ENCODE results near the gene DNAJA3.

Gene DNAJA3

GRCh38 chr16:4407543-4408322, 17.9 kb upstream of the DNAJA3 start:
- no peak for DNase-seq (ENCODE audit: low read depth in 2 of 2)

- no peak for DNase-seq (ENCODE audit: low read depth in 2 of 2)
These were observed 17.4 kb upstream of the DNAJA3 start for GRCh38 chr16:4408323-4408690.

GRCh38 chr16:4409081-4409932, 16.4 kb upstream of the DNAJA3 start:
- DNase-seq (ENCODE audit: low read depth in 2 of 2), result no peak

GRCh38 chr16:4410335-4411075, 15.2 kb upstream of the DNAJA3 start:
- peak; percentile 71 to 75 for DNase-seq (ENCODE audit: low read depth in 2 of 2)

- DNase-seq (ENCODE audit: low read depth in 2 of 2), result no peak
These were observed 14.0 kb upstream of the DNAJA3 start for GRCh38 chr16:4411684-4412083.

GRCh38 chr16:4412159-4412558, 13.5 kb upstream of the DNAJA3 start:
- DNase-seq (ENCODE audit: low read depth in 2 of 2), result no peak

GRCh38 chr16:4412854-4413253, 12.8 kb upstream of the DNAJA3 start:
- DNase-seq (ENCODE audit: low read depth in 2 of 2), result no peak

GRCh38 chr16:4414187-4414917, 11.3 kb upstream of the DNAJA3 start:
- no peak for DNase-seq (ENCODE audit: low read depth in 2 of 2)

- no peak for DNase-seq (ENCODE audit: low read depth in 2 of 2)
These were observed 10.0 kb upstream of the DNAJA3 start for GRCh38 chr16:4415538-4416199.

- peak; percentile 53 to 57 for DNase-seq (ENCODE audit: low read depth in 2 of 2)
These were observed 9.3 kb upstream of the DNAJA3 start, which contains the start of gene CORO7 for GRCh38 chr16:4416200-4417032. Gene CORO7, minus strand, starts transcription at chr16:4416596. Its CDS starts 78 bp downstream, at chr16:4416518.

GRCh38 chr16:4419402-4419959, 6.2 kb upstream of the DNAJA3 start:
- DNase-seq (ENCODE audit: low read depth in 2 of 2), result no peak

- DNase-seq (ENCODE audit: low read depth in 2 of 2), result no peak
These were observed 5.1 kb upstream of the DNAJA3 start for GRCh38 chr16:4420505-4421105.

- no peak for DNase-seq (ENCODE audit: low read depth in 2 of 2)
These were observed 485 bp downstream of the DNAJA3 start for GRCh38 chr16:4426021-4426684.

GRCh38 chr16:4426722-4427372, 1.2 kb downstream of the DNAJA3 start:
- no peak for DNase-seq (ENCODE audit: low read depth in 2 of 2)

- DNase-seq (ENCODE audit: low read depth in 2 of 2), result no peak
These were observed 2.8 kb downstream of the DNAJA3 start for GRCh38 chr16:4428500-4428899.

GRCh38 chr16:4431023-4431422, 5.4 kb downstream of the DNAJA3 start:
- DNase-seq (ENCODE audit: low read depth in 2 of 2), result no peak

GRCh38 chr16:4433228-4433627, 7.6 kb downstream of the DNAJA3 start:
- no peak for DNase-seq (ENCODE audit: low read depth in 2 of 2)

Data from fibroblast of skin of left biceps (primary cell).